Measurements from ENCODE around the gene MEIS3.

DNA sequence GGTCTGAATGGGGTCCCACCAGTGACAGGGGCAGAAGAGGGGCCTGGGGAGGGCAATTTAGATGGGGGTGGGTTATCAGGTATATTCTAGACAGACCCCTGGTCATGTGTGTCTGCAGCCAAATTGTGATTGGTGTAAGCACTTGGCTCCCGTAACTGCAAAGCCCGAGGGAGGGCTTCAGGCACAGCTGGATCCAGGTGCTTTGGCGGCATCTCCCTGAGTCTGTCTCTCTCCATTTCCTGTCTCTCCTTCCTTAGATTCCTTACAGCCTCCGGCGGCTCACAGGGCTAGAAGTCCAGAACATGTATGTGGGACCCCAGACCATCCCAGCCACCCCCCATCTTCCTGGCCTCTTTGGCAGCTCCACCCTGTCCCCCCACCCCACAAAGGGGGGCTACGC lies 38.8 kb downstream of the MEIS3 start:
- no peak for TF ChIP-seq POLR2A (IDR thresholded peaks at IDR 0.05; ENCODE audit: low read length)
- no peak for TF ChIP-seq GATA1 (IDR thresholded peaks at IDR 0.05; ENCODE audit: low read depth, low read length)
